Measurements from ENCODE around the gene ALK. TPM values are rescaled to one million over a fixed set of nuclear protein-coding genes. Genes with fewer than 3 reads are reported as not detected.

Gene ALK
- total and polyA plus RNA-seq, 2 experiments from 2014 or later: 0.35 TPM; not detected in 1

GRCh38 chr2:29880084-29880483, 41.3 kb downstream of the ALK start:
- peaks cover 6% of the 10 kb centered on the region for H3K27me3 Mint-ChIP-seq (ENCODE audit: insufficient read depth, low read depth, poor library complexity)
- Histone ChIP-seq H3K27ac (ENCODE audit: low read depth) (no peak overlapping the region), H3K4me2 (no peak overlapping the region), H3K27me3 (ENCODE audit: insufficient read depth) (no peaks in the 10 kb centered on the region), H3K79me2 (replicated peaks; ENCODE audit: insufficient read depth) (no peaks in the 10 kb centered on the region), H3K36me3 (ENCODE audit: insufficient read depth) (no peaks in the 10 kb centered on the region), H4K20me1 (replicated peaks; ENCODE audit: insufficient read depth) (no peaks in the 10 kb centered on the region), H3K4me1 (ENCODE audit: insufficient read depth) (no peaks in the 10 kb centered on the region), H3K4me3 (no peak overlapping the region), H3K9me2 (ENCODE audit: insufficient read depth) (peaks cover 13% of the 10 kb centered on the region; the same call in 1 of the 2 replicates), H2AFZ (no peak overlapping the region), H3F3A (replicated peaks; ENCODE audit: low read depth) (no peaks in the 10 kb centered on the region)
- ATAC-seq (no peak), DNase-seq (ENCODE audit: low spot score) (no peak)
- no peak overlapping the region for H3K27ac Mint-ChIP-seq
- H3K9me3 Mint-ChIP-seq: no peaks in the 10 kb centered on the region; the same call in 2 of the 3 replicates
- TF ChIP-seq STAT1 (IDR thresholded peaks at IDR 0.05; ENCODE audit: unreplicated experiment): no peak
- no peaks in the 10 kb centered on the region for H3K36me3 Mint-ChIP-seq (ENCODE audit: low read depth)
- H3K4me3 Mint-ChIP-seq: no peak overlapping the region
- H3K4me1 Mint-ChIP-seq: no peaks in the 10 kb centered on the region

GRCh38 chr2:29879456-29879855, 41.9 kb downstream of the ALK start:
- Histone ChIP-seq H3K4me3 (no peak overlapping the region), H3K27ac (ENCODE audit: low read depth) (no peak overlapping the region), H3K79me2 (replicated peaks; ENCODE audit: insufficient read depth) (no peaks in the 10 kb centered on the region), H3K27me3 (ENCODE audit: insufficient read depth) (no peaks in the 10 kb centered on the region), H3K4me2 (no peak overlapping the region), H4K20me1 (replicated peaks; ENCODE audit: insufficient read depth) (no peaks in the 10 kb centered on the region), H3K36me3 (ENCODE audit: insufficient read depth) (no peaks in the 10 kb centered on the region), H3F3A (replicated peaks; ENCODE audit: low read depth) (no peaks in the 10 kb centered on the region), H3K4me1 (ENCODE audit: insufficient read depth) (no peaks in the 10 kb centered on the region), H2AFZ (no peak overlapping the region), H3K9me2 (ENCODE audit: insufficient read depth) (peaks cover 13% of the 10 kb centered on the region; the same call in 1 of the 2 replicates)
- H3K4me1 Mint-ChIP-seq: no peaks in the 10 kb centered on the region
- no peak overlapping the region for H3K27ac Mint-ChIP-seq
- no peaks in the 10 kb centered on the region; the same call in 2 of the 3 replicates for H3K9me3 Mint-ChIP-seq
- no peaks in the 10 kb centered on the region for H3K36me3 Mint-ChIP-seq (ENCODE audit: low read depth)
- H3K4me3 Mint-ChIP-seq: no peak overlapping the region
- H3K27me3 Mint-ChIP-seq (ENCODE audit: insufficient read depth, low read depth, poor library complexity): peaks cover 6% of the 10 kb centered on the region
- DNase-seq (ENCODE audit: low spot score) (no peak), ATAC-seq (no peak)
- TF ChIP-seq ZNF462 (CRISPR knock-in tag; IDR thresholded peaks at IDR 0.05): no peak
- TF ChIP-seq EZH2 (IDR thresholded peaks at IDR 0.05; ENCODE audit: low read depth, unreplicated experiment): no peak
- TF ChIP-seq ETS1 (IDR thresholded peaks at IDR 0.05): no peak
- no peak for TF ChIP-seq REST (IDR thresholded peaks at IDR 0.05; ENCODE audit: unreplicated experiment)
- no peak for TF ChIP-seq CREB1 (CRISPR knock-in tag; IDR thresholded peaks at IDR 0.05; ENCODE audit: low read depth)
- TF ChIP-seq STAT1 (IDR thresholded peaks at IDR 0.05; ENCODE audit: unreplicated experiment): no peak
- TF ChIP-seq POLR2AphosphoS5 (IDR thresholded peaks at IDR 0.05; ENCODE audit: low read depth): no peak
- TF ChIP-seq ZNF331 (CRISPR knock-in tag; IDR thresholded peaks at IDR 0.05; ENCODE audit: low read depth): no peak
- no peak for TF ChIP-seq CTCF (conservative IDR thresholded peaks at IDR 0.05; ENCODE audit: low read depth in 2 of 2)
